Nephron progenitor cell (in vitro differentiated cells): Measurements from ENCODE around the gene GGN.
"Not testable (repeated sequence)": the region's sequence is repeated elsewhere in the genome, so short reads cannot be mapped to it uniquely, and the experiment has no call there.

Experiments used
- DNase-seq: peaks from one replicate; pipeline ENCODE4 v3.0.0; 2021
- H3K27ac Mint-ChIP-seq: 2 replicates; pipeline ENCODE4 v1.8.0; 2021; ENCODE audit warnings: mild to moderate bottlenecking, moderate library complexity, mixed read lengths
- H3K27me3 Mint-ChIP-seq: 2 replicates; pipeline ENCODE4 v1.8.0; 2021; ENCODE audit warnings: mild to moderate bottlenecking, low read depth, mixed read lengths; ENCODE audit not compliant: poor library complexity
- H3K36me3 Mint-ChIP-seq: 2 replicates; pipeline ENCODE4 v1.8.0; 2021; ENCODE audit warnings: low read depth, mixed read lengths
- H3K4me1 Mint-ChIP-seq: 2 replicates; pipeline ENCODE4 v1.8.0; 2021; ENCODE audit warnings: mixed read lengths
- H3K4me3 Mint-ChIP-seq: 2 replicates; pipeline ENCODE4 v1.8.0; 2021; ENCODE audit warnings: mild to moderate bottlenecking, moderate library complexity, mixed read lengths
- H3K9me3 Mint-ChIP-seq: 2 replicates; pipeline ENCODE4 v1.8.0; 2021; ENCODE audit warnings: mild to moderate bottlenecking, moderate library complexity, mixed read lengths
- CTCF ChIP-seq: fragments of 200-600 bp; sonication (generic); IDR thresholded peaks from 2 replicates; pipeline ENCODE4 v1.5.0; 2021; ENCODE audit warnings: antibody characterized with exemption

GGN gene

GRCh38 chr19:38374332-38375097 lies 13.3 kb downstream of the GGN start, which contains the start of gene PSMD8:
Gene PSMD8 (plus strand): TSS chr19:38374571. CDS start chr19:38374602, 31 bp downstream.
- peak within 1 kb of the TSS; percentile 88 for H3K27ac Mint-ChIP-seq
- no peaks in the 10 kb centered on the region for H3K9me3 Mint-ChIP-seq
- H3K36me3 Mint-ChIP-seq = peaks cover 13% of the 10 kb centered on the region
- peak within 1 kb of the TSS; percentile 100 for H3K4me3 Mint-ChIP-seq
- peak; percentile 97 for DNase-seq
- H3K27me3 Mint-ChIP-seq = peaks cover 28% of the 10 kb centered on the region
- peaks cover 29% of the 10 kb centered on the region for H3K4me1 Mint-ChIP-seq
- TF ChIP-seq CTCF = no peak

- Mint-ChIP-seq H3K9me3 (no peaks in the 10 kb centered on the region), H3K27me3 (peaks cover 29% of the 10 kb centered on the region), H3K36me3 (peaks cover 7% of the 10 kb centered on the region), H3K4me1 (peaks cover 29% of the 10 kb centered on the region), H3K4me3 (peak overlapping the region; percentile 100), H3K27ac (peak overlapping the region; percentile 88)
- no peak for TF ChIP-seq CTCF
- DNase-seq = no peak
Measured at GRCh38 chr19:38373907-38374331, 13.9 kb downstream of the GGN start.

GRCh38 chr19:38371081-38371480 lies 16.8 kb downstream of the GGN start:
- peaks cover 4% of the 10 kb centered on the region for H3K36me3 Mint-ChIP-seq
- peaks cover 2% of the 10 kb centered on the region for H3K9me3 Mint-ChIP-seq
- H3K27ac Mint-ChIP-seq = no peak overlapping the region
- peaks cover 46% of the 10 kb centered on the region for H3K27me3 Mint-ChIP-seq
- no peak for TF ChIP-seq CTCF
- DNase-seq = no peak
- H3K4me1 Mint-ChIP-seq = peaks cover 20% of the 10 kb centered on the region
- H3K4me3 Mint-ChIP-seq = no peak overlapping the region

- Mint-ChIP-seq H3K4me1 (peaks cover 12% of the 10 kb centered on the region), H3K36me3 (no peaks in the 10 kb centered on the region), H3K9me3 (peaks cover 5% of the 10 kb centered on the region), H3K27ac (no peak overlapping the region), H3K27me3 (peaks cover 48% of the 10 kb centered on the region), H3K4me3 (no peak overlapping the region)
- TF ChIP-seq CTCF = no peak
- no peak for DNase-seq
Measured at GRCh38 chr19:38370299-38370698, 17.5 kb downstream of the GGN start.

- Mint-ChIP-seq H3K4me3 (no peak overlapping the region), H3K9me3 (peaks cover 11% of the 10 kb centered on the region), H3K36me3 (no peaks in the 10 kb centered on the region), H3K4me1 (peaks cover 5% of the 10 kb centered on the region), H3K27me3 (peaks cover 51% of the 10 kb centered on the region), H3K27ac (no peak overlapping the region)
- DNase-seq = no peak
- no peak for TF ChIP-seq CTCF
Measured at GRCh38 chr19:38369584-38369983, 18.2 kb downstream of the GGN start.

- Mint-ChIP-seq H3K27ac (peak overlapping the region; percentile 47), H3K27me3 (peaks cover 49% of the 10 kb centered on the region), H3K36me3 (no peaks in the 10 kb centered on the region), H3K4me1 (no peaks in the 10 kb centered on the region), H3K9me3 (peaks cover 11% of the 10 kb centered on the region), H3K4me3 (no peak overlapping the region)
- no peak for TF ChIP-seq CTCF
- DNase-seq = no peak
Measured at GRCh38 chr19:38367041-38367440, 20.8 kb downstream of the GGN start.

- peaks cover 63% of the 10 kb centered on the region for H3K27me3 Mint-ChIP-seq
- not testable (repeated sequence) for DNase-seq
Measured at GRCh38 chr19:38362946-38363688, 24.7 kb downstream of the GGN start.

More at GRCh38 chr19:38362946-38363688, 24.7 kb downstream of the GGN start:
- peaks cover 12% of the 10 kb centered on the region for H3K4me1 Mint-ChIP-seq
- H3K9me3 Mint-ChIP-seq = peaks cover 14% of the 10 kb centered on the region
- not testable (repeated sequence) for H3K27ac Mint-ChIP-seq, H3K36me3 Mint-ChIP-seq
- H3K4me3 Mint-ChIP-seq = peak overlapping the region; percentile 84
